Right hindlimb (tissue), 1 donor: ENCODE data around the gene TFAP2C.
"Not testable (repeated sequence)": the region's sequence is repeated elsewhere in the genome, so short reads cannot be mapped to it uniquely, and the experiment has no call there.

Experiments used
- DNase-seq: peaks from one replicate; pipeline ENCODE4 v3.0.0-alpha.2; 2018

TFAP2C gene

GRCh38 chr20:56657879-56658278, 28.8 kb downstream of the TFAP2C start:
- DNase-seq: no peak

- DNase-seq: not testable (repeated sequence)
Observed at GRCh38 chr20:56658341-56658947, 29.3 kb downstream of the TFAP2C start.

- no peak for DNase-seq
Observed at GRCh38 chr20:56663660-56664059, 34.6 kb downstream of the TFAP2C start.

GRCh38 chr20:56664796-56665195, 35.7 kb downstream of the TFAP2C start:
- no peak for DNase-seq

- no peak for DNase-seq
Observed at GRCh38 chr20:56665806-56666205, 36.7 kb downstream of the TFAP2C start.

GRCh38 chr20:56673450-56673849, 44.3 kb downstream of the TFAP2C start:
- no peak for DNase-seq

- DNase-seq: no peak
Observed at GRCh38 chr20:56676001-56676400, 46.9 kb downstream of the TFAP2C start.

- no peak for DNase-seq
Observed at GRCh38 chr20:56676679-56677078, 47.6 kb downstream of the TFAP2C start.

GRCh38 chr20:56683077-56683865, 54.2 kb downstream of the TFAP2C start:
- no peak for DNase-seq

GRCh38 chr20:56685879-56686278, 56.8 kb downstream of the TFAP2C start:
- DNase-seq: no peak

GRCh38 chr20:56687061-56687460, 58.0 kb downstream of the TFAP2C start:
- DNase-seq: no peak

GRCh38 chr20:56688106-56688505, 59.0 kb downstream of the TFAP2C start:
- DNase-seq: no peak
